ENCODE data around the gene GNL1. TPM values are rescaled to one million over a fixed set of nuclear protein-coding genes. Genes with fewer than 3 reads are reported as not detected.

GNL1 gene
- total RNA-seq, 2 donors from 2014 or later = 25.7 to 32.1 TPM

Small RNAs within 50 kb of the gene (microRNA-seq; reads per million reads assigned to microRNA genes)
- gene MIR877 = 9.3 to 34.9 reads per million in 2 donors

Other genes starting within 250 kb of the GNL1 start
- 10 to 100 TPM in 1 of 2 donors, 1 to 10 TPM in 1; 9.5 to 11.2 TPM for gene TRIM39, start 229.6 kb downstream of the GNL1 start, total RNA-seq
- 10 to 100 TPM; 21.0 to 26.2 TPM for gene RPP21, start 211.3 kb downstream of the GNL1 start, total RNA-seq
- 100 to 1,000 TPM; 210 to 242 TPM for gene HLA-E, start 67.0 kb downstream of the GNL1 start, total RNA-seq
- gene PRR3, start 806 bp upstream of the GNL1 start, total RNA-seq = 1 to 10 TPM; 4.6 to 5.4 TPM
- gene ABCF1, start 15.0 kb upstream of the GNL1 start, total RNA-seq = 10 to 100 TPM; 30.7 to 45.9 TPM
- gene PPP1R10, start 60.8 kb upstream of the GNL1 start, total RNA-seq = 10 to 100 TPM; 37.3 to 42.1 TPM
- 10 to 100 TPM; 71.1 to 74.7 TPM for gene MRPS18B, start 61.4 kb upstream of the GNL1 start, total RNA-seq
- 1 to 10 TPM; 2.7 to 3.8 TPM for gene ATAT1, start 70.4 kb upstream of the GNL1 start, total RNA-seq
- gene C6orf136, start 90.6 kb upstream of the GNL1 start, total RNA-seq = 10 to 100 TPM; 30.1 to 39.3 TPM
- 10 to 100 TPM; 17.6 to 18.6 TPM for gene DHX16, start 116.5 kb upstream of the GNL1 start, total RNA-seq
- 10 to 100 TPM; 28.0 to 36.8 TPM for gene PPP1R18, start 130.2 kb upstream of the GNL1 start, total RNA-seq
- gene NRM, start 134.5 kb upstream of the GNL1 start, total RNA-seq = 1 to 10 TPM; 5.3 to 6.3 TPM
- gene MDC1, start 160.8 kb upstream of the GNL1 start, total RNA-seq = 10 to 100 TPM; 19.1 to 25.6 TPM
- 100 to 1,000 TPM; 276 to 303 TPM for gene TUBB, start 163.9 kb upstream of the GNL1 start, total RNA-seq
- 100 to 1,000 TPM; 170 to 179 TPM for gene FLOT1, start 186.2 kb upstream of the GNL1 start, total RNA-seq
- 10 to 100 TPM; 23.0 to 81.5 TPM for gene IER3, start 188.1 kb upstream of the GNL1 start, total RNA-seq